Skeletal muscle cell (primary cell): ENCODE data around the gene PDE1A.
"Not testable (repeated sequence)": the region's sequence is repeated elsewhere in the genome, so short reads cannot be mapped to it uniquely, and the experiment has no call there.

ENCODE experiments used
- DNase-seq: peaks from one replicate; pipeline ENCODE4 v3.0.0-alpha.2; 2010; ENCODE audit warnings: low read depth
- H3K4me3 ChIP-seq: 2 replicates; pipeline ENCODE4 v1.5.1; 2011; ENCODE audit warnings: low read depth, mild to moderate bottlenecking, control low read depth, low read length, moderate library complexity

The PDE1A gene

DNA sequence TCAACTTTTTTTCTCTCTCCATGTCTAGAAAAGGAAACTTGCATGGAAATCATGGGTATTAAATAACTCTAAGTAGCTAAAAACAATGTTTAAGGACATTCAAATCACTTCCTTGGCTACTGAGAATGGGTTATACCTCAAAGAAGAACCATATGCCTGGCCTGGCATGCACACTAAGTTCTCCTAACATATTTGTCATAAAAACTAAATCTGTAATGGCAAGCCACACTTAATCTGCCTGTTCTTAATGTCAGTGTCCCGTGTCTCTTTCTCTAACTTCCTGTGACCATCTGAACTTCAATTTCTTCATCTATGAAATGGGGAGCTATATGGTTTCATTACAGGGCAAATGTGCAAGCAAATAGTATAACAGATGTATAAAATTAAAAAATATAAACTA, 11.1 kb downstream of the PDE1A start:
- no peak overlapping the region for H3K4me3 ChIP-seq
- no peak for DNase-seq

DNA sequence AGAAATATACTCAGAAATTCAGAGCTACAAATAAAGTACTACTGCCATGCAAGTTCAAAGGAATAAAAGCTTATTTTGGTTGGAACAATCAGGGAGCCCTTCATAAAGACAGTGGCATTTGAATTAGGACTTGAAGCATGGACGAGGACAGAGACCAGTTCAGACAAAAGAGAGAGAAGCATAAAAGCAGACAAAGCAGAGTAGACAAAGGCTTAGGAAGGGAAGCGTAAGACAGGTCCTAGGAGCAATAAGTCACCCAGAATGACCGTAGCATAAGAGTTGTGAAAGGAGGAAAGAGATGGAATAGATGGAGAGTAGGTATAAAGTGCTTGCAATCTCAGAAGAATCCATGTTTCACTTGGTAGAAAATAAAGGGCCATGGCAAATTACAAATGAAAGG, 14.0 kb downstream of the PDE1A start:
- no peak overlapping the region for H3K4me3 ChIP-seq

DNA sequence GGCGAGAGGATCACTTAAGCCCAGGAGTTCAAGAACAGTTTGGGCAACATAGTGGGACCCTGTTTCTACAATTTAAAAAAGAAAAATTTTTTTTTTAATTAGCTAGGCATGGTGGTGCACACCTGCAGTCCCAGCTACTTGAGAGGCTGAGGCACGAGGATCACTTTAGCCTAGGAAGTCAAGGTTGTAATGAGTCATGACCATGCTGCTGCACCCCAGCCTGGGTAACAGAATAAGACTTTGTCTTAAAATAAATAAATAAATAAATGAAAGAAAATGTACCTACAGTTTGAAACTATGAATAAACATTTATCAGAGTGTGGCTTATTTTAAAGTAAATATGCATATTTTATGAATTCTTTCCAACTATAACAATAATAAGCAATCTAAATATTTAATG, 16.7 kb downstream of the PDE1A start:
- DNase-seq = no peak
- no peak overlapping the region for H3K4me3 ChIP-seq

More for the DNA sequence above, 14.0 kb downstream of the PDE1A start:
- DNase-seq = no peak

DNA sequence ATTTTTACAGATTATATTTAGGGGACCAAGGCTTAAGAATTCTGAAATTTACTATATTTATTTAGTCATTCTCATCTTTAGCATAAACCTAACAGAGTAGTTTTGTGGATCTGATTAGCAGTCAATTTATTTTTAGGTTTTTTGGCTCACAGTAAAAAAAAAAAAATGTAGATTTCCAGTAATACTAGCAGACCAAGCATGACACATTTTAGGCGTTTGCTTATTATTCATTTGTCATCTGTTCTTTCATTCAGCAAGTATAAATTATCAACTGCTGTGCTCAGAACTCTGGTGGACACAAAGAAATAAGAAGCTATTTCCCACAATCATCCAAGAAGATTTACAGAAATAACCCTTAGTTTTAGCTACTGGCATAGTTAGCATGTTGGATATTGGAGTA, 20.6 kb downstream of the PDE1A start:
- DNase-seq = no peak

DNA sequence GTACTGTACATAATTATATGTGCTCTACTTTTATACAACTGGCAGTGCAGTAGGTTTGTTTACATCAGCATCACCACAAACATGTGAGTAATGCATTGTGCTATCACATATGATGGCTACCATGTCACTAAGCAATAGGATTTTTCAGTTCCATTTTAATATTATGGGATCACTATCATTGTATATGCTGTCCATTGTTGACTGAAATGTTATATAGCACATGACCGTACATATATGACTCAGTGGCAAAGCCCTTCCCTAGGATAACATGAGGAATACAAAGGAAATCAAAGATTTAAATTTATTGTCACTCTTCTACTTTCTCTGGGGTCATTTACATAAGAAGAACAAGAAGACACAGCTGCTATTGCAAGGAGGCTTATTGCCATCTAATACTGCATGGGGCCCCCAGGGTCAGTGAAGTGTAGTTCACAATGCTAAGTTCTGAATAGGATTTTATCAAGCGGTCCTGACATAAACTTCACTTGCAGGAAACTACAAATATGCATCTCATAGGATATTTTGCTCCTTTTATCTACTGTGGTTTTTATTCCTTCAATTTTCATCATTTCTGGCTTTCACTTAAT, 21.8 kb downstream of the PDE1A start:
- no peak for DNase-seq
- no peak overlapping the region for H3K4me3 ChIP-seq

More for the DNA sequence above, 20.6 kb downstream of the PDE1A start:
- H3K4me3 ChIP-seq = no peak overlapping the region

DNA sequence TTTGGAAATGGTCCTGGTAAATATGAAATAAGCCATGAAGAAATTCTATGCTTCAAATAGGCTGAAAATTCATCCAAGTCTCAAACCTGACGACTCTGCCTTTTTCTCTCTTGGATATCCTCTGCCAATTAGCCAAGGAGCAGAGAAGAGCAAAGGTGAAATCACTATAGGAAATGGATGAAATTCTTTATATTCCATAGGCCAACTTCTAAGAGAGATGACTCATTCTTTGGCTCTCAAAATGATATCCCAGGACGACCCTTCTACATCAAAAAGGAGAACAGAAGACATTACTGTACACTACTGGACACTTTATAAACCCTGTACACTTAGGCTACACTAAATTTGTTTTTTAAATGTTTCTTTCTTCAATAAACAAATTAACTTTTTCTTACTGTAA, 22.7 kb downstream of the PDE1A start:
- DNase-seq = no peak
- no peak overlapping the region for H3K4me3 ChIP-seq

DNA sequence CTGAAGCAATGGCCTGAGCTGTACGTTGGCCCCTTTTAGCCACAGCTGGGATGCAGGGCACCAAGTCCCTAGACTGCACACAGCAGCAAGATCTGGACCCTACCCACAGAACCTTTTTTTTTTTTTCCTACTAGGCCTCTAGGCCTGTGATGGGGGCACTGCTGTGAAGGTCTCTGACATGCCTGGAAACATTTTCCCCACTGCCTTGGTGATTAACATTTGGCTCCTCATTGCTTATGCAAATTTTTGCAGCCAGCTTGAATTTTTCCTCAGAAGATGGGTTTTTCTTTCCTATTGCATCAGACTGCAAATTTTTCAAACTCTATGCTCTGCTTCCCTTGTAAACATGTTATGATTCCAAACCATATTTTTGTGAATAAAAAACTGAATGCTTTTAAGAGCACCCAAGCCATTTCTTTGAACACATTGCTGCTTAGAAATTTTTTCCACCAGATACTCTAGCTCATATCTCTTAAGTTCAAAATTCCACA, 33.5 kb downstream of the PDE1A start:
- no peak for DNase-seq
- no peak overlapping the region for H3K4me3 ChIP-seq

DNA sequence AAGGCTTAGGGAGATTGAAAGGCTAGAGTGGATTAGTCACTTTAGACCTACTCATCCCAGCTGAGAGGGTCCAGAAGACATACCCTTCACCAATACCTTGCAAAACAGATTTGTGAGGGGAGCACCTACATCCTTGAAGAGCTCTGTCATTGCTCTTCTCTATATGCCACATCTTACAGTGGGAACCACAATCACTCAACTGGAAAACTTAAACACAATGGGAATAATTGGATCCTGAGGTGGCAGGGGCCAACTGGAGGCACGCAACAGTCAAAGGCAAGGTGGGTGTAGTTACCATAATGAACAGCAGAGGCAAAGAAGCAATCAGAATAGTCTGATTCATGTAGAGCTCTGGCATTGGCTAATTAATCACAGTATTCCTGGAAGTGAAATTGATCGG, 35.4 kb downstream of the PDE1A start:
- DNase-seq = no peak
- H3K4me3 ChIP-seq = no peak overlapping the region

DNA sequence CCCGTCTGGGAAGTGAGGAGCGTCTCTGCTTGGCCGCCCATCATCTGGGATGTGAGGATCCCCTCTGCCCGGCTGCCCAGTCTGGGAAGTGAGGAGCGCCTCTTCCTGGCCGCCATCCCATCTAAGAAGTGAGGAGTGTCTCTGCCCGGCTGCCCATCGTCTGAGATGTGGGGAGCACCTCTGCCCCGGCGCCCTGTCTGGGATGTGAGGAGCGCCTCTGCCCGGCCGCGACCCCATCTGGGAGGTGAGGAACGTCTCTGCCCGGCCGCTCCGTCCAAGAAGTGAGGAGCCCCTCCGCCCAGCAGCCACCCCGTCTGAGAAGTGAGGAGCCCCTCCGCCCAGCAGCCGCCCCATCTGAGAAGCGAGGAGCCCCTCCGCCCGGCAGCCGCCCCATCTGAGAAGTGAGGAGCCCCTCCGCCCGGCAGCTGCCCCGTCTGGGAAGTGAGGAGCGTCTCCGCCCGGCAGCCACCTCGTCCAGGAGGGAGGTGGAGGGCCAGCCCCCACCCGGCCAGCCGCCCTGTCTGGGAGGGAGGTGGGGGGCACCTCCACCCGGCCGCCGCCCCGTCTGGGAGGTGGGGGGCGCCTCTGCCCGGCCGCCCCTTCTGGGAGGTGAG, 40.5 kb downstream of the PDE1A start:
- not testable (repeated sequence) for H3K4me3 ChIP-seq, DNase-seq

DNA sequence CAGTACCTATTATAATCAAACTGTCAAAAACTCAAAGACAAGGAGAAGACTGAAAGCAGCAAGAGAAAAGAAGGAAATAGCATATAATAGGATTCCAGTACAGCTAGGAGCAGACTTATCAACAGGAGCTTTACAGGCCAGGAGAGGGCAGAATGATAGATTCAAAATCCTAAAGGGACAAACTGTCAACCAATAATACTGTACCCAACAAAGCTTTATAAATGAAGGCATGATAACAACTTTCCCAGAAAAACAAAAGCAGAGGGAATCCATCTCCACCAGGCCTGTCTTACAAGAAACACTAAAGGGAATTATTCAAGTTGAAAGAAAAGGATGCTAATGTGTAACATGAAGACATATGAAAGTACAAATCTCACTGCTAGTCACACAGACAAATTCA, 42.0 kb downstream of the PDE1A start:
- DNase-seq = no peak
- H3K4me3 ChIP-seq = no peak overlapping the region

DNA sequence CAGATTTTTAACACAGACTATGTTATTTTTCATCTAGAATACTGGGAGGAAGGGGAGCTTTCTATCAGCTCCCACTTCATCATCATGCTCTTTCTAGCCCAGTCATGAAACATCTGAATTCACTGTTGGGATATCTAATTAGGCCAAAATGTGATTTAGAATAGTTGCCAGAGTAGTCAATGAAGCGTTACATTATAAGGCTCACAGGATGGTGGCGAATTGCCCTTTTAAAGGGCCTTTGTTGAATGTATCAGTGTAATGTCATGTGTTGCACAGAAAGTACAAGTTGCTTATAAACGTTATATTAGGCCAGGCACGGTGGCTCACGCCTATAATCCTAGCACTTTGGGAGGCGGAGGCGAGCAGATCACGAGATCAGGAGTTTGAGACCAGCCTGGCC, 45.6 kb downstream of the PDE1A start:
- no peak overlapping the region for H3K4me3 ChIP-seq
- no peak for DNase-seq

DNA sequence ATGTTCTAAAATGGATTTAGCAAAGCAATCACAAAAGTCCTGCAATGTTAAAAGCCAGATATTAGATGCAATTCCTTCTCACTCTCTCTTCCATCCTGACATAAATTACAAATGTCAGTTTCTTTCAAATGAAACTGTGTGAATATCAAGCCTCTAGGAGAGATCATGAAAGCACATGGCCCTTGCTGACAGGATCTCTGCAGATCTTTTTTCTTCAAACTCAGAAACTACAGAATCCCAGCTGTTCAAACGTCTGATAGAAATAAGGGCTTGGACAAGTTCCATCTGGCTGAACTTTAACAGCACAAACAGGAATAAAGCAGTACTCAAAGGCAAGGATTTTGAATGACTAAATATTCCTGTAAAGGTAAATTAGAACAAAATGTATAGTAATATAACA, 47.6 kb downstream of the PDE1A start:
- DNase-seq = no peak
- H3K4me3 ChIP-seq = no peak overlapping the region

DNA sequence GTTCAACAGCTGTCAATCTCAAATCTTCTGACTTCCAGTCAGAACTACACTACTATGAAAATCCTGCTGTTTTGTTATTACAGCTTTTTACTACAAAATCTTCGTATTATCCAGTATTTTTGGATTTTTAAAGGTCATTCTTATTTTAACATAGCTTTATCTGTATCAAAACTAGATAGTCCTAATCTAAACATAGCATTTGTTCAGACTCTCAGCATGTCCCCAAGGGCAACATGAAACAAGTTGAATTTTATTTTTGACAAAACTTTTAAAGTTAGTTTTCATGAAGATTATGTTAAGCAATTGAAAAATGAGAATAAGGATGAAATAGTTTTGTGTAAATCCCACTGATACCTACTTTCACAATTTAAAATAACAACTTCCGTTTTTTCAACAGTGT, 48.1 kb downstream of the PDE1A start:
- no peak overlapping the region for H3K4me3 ChIP-seq
- DNase-seq = no peak

DNA sequence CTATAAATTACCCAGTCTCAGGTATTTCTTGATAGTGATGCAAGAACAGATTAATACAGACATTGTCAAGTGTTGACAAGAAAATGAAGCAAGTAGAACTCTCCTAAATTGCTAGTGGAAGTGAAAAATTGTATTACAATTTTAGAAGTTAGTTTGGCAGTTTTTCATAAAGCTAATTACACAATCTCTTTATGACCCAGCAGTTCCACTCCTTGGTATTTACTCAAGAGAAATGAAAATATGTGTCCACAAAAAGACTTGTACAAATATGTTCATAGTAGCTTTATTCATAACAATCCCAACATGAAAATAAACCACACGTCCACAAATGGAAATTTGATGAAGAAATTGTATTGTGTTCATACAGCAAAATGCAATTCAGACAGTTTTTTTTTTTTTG, 49.4 kb downstream of the PDE1A start:
- H3K4me3 ChIP-seq = no peak overlapping the region
- DNase-seq = no peak

DNA sequence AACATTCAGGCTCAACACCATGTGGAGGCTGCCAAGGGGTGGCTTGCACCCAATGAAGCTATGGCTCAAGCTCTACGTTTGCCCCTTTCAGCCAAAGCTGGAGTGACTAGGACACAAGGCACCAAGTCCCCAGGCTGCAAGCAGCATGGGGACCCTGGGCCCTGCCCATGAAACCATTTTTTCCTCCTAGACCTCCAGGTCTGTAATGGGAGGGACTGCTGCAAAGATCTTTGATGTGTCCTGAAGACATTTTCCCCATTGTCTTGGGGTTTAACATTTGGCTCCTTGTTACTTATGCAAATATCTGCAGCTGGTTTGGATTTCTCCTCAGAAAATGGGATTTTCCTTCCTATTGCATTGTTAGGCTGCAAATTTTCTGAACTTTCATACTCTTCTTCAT, 51.0 kb downstream of the PDE1A start:
- no peak overlapping the region for H3K4me3 ChIP-seq
- no peak for DNase-seq

DNA sequence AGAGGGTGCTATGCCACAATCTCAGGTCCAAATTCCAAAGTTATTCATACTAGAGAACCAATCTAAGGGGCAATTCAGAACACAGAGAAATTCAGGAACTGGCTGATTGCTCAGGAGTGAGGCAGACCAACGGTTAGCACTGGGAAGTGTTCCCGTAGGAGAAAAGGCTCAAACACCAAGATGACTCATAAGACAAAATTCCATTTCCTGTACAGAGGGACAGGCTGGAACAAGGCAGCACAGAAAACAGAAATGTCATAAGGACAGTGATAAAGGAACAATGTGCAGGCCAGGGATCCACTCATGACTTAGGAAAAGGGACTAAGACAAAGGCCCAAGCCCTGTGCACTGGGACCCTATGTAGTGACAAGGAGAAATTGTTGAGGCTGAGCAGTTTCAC, 54.2 kb downstream of the PDE1A start:
- no peak overlapping the region for H3K4me3 ChIP-seq
- peak; percentile 64 for DNase-seq

DNA sequence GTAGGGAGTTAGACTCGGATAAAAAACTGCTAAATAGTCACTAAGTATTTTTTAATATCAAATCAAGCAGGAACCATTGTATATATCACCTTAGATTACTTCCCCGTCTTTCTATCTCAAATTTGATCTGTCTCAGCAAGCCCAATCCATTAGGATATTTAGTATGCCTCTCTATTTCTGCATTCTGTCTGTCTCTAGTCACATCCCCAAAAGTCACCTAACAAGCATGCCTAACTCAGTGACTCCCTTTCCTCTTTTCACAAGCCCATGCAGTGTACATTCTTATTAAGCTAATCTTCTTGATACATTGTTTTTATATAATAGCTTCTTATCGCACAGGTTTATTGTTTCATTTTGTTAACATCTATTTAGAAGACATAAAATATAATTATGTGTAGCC, 57.8 kb downstream of the PDE1A start:
- DNase-seq = no peak
- H3K4me3 ChIP-seq = no peak overlapping the region

DNA sequence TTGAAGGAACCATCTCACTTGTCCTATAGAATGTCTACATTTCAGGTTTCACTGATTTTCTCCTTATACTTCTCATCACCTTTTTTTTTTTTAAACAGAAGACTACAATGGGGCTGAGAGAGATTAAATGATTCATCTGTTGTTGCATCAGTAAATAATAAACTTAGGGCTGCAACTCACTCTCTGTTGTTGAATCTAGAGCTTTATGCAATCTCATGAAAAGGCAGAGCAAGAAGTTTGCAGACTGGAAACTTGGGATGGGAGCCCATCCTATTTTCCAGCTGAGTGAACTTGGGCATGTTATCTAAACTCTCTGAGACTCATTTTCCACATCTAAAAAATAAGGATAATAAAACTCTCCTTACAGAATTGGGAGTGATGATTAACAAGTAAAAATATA, 58.4 kb downstream of the PDE1A start:
- H3K4me3 ChIP-seq = no peak overlapping the region
- DNase-seq = peak; percentile 36

DNA sequence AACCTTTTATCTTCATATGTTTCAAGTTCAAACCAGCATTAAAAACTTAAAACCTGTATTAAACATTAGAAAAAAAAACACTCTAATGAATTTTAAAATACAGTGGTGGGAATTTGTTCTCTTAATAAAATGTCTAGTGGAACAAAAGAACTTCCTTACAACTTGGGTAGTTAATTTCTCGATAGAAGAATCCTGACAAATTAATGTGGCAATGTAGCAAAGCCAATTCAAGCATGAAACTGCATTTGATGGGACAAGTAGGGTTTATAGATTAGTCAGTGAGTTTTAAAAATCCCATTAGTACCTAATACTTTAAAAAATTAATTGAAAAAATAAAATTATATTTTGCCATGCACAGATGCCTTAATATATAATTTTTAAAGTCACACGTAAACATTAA, 59.4 kb downstream of the PDE1A start:
- DNase-seq = no peak

DNA sequence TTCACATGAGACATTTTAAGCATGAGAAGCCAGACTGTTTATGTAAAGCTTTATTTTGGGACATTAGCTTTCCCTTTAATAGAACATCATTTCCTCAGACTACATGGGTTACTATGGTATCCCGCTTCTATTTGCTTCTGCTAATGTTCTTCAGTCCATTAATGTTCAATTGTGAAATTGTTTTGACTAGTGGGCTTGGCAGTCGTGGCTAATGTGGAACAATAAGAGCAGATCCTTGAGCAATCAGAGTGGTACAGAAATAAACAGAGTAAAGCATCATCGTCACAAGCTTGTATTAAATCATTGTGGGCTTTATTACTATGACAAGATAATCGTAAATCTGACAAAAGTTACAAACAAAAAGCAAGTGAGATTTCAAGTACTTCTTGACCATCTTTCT, 60.2 kb downstream of the PDE1A start:
- no peak overlapping the region for H3K4me3 ChIP-seq
- DNase-seq = peak; percentile 52

More for the DNA sequence above, 59.4 kb downstream of the PDE1A start:
- no peak overlapping the region for H3K4me3 ChIP-seq

DNA sequence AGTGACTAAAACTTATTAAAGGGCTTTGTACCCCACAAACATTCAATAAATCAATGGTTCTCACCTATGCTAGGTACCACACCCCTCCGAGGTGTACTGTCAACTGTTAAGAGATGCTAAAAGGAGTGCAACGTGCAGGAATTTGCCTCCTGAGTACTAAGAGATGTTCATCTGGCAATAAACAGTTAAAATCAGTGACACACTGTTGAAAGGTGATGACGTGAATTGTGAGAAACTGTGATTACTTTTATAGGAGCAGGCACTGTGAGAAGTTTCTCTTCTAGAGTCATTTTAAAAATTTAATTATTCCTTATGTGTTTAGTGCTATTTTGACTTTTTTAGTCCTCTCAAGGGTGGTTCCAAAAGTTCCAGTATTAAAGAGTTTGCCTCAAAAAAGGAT, 61.0 kb downstream of the PDE1A start:
- DNase-seq = no peak
- no peak overlapping the region for H3K4me3 ChIP-seq

DNA sequence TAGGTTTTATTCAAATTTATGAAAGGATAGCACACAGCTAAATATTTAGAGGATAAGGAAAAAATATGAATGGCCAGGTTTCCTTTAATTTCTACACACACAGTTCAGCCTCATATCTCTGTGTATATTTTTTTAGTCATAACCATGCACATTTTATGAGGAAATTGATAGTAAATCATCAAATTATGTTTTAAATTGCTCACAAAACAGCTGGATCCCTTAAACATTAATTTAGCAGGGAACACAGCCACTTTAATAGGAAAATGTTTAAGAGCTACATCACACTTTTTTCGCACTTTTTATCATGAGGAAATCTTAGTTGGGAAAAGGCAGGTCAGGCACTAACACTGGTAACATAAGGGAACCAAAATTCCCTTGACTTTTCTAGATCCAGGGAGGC, 65.4 kb downstream of the PDE1A start:
- no peak for DNase-seq
- no peak overlapping the region for H3K4me3 ChIP-seq
